GM12878 (cell line): ENCODE data around the gene NFKBIE. TPM values are rescaled to one million over a fixed set of nuclear protein-coding genes. Genes with fewer than 3 reads are reported as not detected.

Experiments
- ATAC-seq: fragments of 200-7000 bp; cut with Tn5 transposase; 3 replicates; pipeline ENCODE4 v1.9.1; 2020; ENCODE audit warnings: mild to moderate bottlenecking, moderate library complexity
- BruUV-seq: library from RNA; stranded (reverse); fragments of 400-500 nt; replicated peaks from 2 replicates; lab custom pipeline; 2021; lab: Mats Ljungman, UMichigan
- CTCF ChIA-PET: fragments of 300-600 bp; sonication (Branson Sonifier 250); formaldehyde crosslinking; extraction: SDS; loops from one replicate; lab custom pipeline; 2021; ENCODE audit warnings: inconsistent platforms; lab: Yijun Ruan, JAX
- POLR2A ChIA-PET: fragments of 350-600 bp; formaldehyde crosslinking; extraction: SDS; loops from one replicate; lab custom pipeline; 2021; ENCODE audit warnings: inconsistent platforms; lab: Charles Lee
- RAD21 ChIA-PET: fragments of 300-600 bp; sonication (Branson Sonifier 250); formaldehyde crosslinking; loops from one replicate; lab custom pipeline; 2023; ENCODE audit warnings: antibody characterized with exemption; ENCODE audit not compliant: unreplicated experiment; lab: Charles Lee
- SMC1A ChIA-PET: fragments of 300-600 bp; sonication (Branson Sonifier 250); formaldehyde crosslinking; loops from one replicate; lab custom pipeline; 2023; ENCODE audit not compliant: unreplicated experiment, uncharacterized antibody; lab: Charles Lee
- DNase-seq: peaks from one replicate; pipeline ENCODE4 v3.0.0-alpha.2; 2011; ENCODE audit warnings: low read depth, low spot score
- FAIRE-seq: peaks from 3 replicates; lab custom pipeline; 2011; peaks lifted over from hg19 to GRCh38; lab: Jason Lieb, UNC
- H2AFZ ChIP-seq: 2 replicates; pipeline ENCODE4 v1.6.0; 2011; ENCODE audit warnings: low read depth, low read length, control low read depth; ENCODE audit not compliant: control insufficient read depth
- H3K27ac ChIP-seq: 2 replicates; pipeline ENCODE4 v1.5.1; 2011; ENCODE audit warnings: control low read depth; ENCODE audit not compliant: control insufficient read depth, insufficient read depth
- H3K27me3 ChIP-seq, 2 experiments: replicated peaks in 1 of 2; 2 replicates each; pipeline versions ENCODE4 v1.6.0 to v1.6.1; 2011; ENCODE audit warnings: low read length in 1 of 2; ENCODE audit not compliant: control insufficient read depth in 2 of 2, insufficient read depth in 2 of 2
- H3K36me3 ChIP-seq, 2 experiments: 2 replicates each; pipeline ENCODE4 v1.5.1; 2011; ENCODE audit warnings: low read length in 1 of 2; ENCODE audit not compliant: control insufficient read depth in 2 of 2, insufficient read depth in 2 of 2
- H3K4me1 ChIP-seq: 2 replicates; pipeline ENCODE4 v1.6.1; 2011; ENCODE audit warnings: mild to moderate bottlenecking, low read length, moderate library complexity, mixed read lengths; ENCODE audit not compliant: control insufficient read depth, insufficient read depth
- H3K4me2 ChIP-seq: 2 replicates; pipeline ENCODE4 v1.6.0; 2011; ENCODE audit warnings: control low read depth; ENCODE audit not compliant: control insufficient read depth, insufficient read depth
- H3K4me3 ChIP-seq: fragments of 200-600 bp; sonication (generic); 2 replicates; pipeline ENCODE4 v1.5.1; 2016
- H3K79me2 ChIP-seq: 2 replicates; pipeline ENCODE4 v1.6.0; 2011; ENCODE audit warnings: low read length; ENCODE audit not compliant: control insufficient read depth, insufficient read depth
- H3K9ac ChIP-seq: 2 replicates; pipeline ENCODE4 v1.8.0; 2011; ENCODE audit warnings: low read length, control low read depth, mixed read lengths; ENCODE audit not compliant: control insufficient read depth, insufficient read depth
- H3K9me3 ChIP-seq: replicated peaks from 3 replicates; pipeline ENCODE4 v1.5.1; 2011; ENCODE audit warnings: mild to moderate bottlenecking, low read length; ENCODE audit not compliant: control insufficient read depth, insufficient read depth
- H4K20me1 ChIP-seq: 2 replicates; pipeline ENCODE4 v1.6.0; 2011; ENCODE audit not compliant: control insufficient read depth, insufficient read depth
- CEBPB ChIP-seq, 2 experiments: fragments of 150-350 bp in 1 of 2; IDR thresholded peaks; 2 replicates each; pipeline ENCODE4 v1.6.1; 2012 to 2014; ENCODE audit warnings: low read depth in 2 of 2, low read length in 2 of 2, borderline replicate concordance in 1 of 2, inconsistent platforms in 1 of 2
- FOXK2 ChIP-seq: fragments of 450-650 bp; IDR thresholded peaks from 2 replicates; pipeline ENCODE4 v1.6.1; 2017; ENCODE audit warnings: mild to moderate bottlenecking, moderate library complexity
- NR2C2 ChIP-seq: IDR thresholded peaks from 2 replicates; pipeline ENCODE4 v1.6.1; 2011; ENCODE audit warnings: borderline replicate concordance, low read depth; ENCODE audit not compliant: control insufficient read depth, insufficient read length
- SUPT20H ChIP-seq: IDR thresholded peaks from 2 replicates; pipeline ENCODE4 v1.6.1; 2011; ENCODE audit warnings: low read depth, mild to moderate bottlenecking, low read length, moderate library complexity, borderline replicate concordance; ENCODE audit not compliant: control insufficient read depth
- WGBS: methylation state at CpG from one replicate; pipeline ENCODE4 v1.1.6; 2016; ENCODE audit warnings: low lambda C conversion rate; ENCODE audit not compliant: insufficient replicate concordance, insufficient coverage; ENCODE audit errors: missing lambda C conversion rate; 5-methylcytosine and 5-hydroxymethylcytosine counted together
- in situ Hi-C: fragments of 300-500 bp; cut with MboI; formaldehyde crosslinking; loops from 9 replicates; pipeline ENCODE4 v1.14.3; 2018; ENCODE audit warnings: mixed read lengths
- intact Hi-C: fragments of 100-400 bp; cut with micrococcal nuclease; formaldehyde crosslinking; loops from one replicate; pipeline ENCODE4 v1.14.2; 2022; ENCODE audit not compliant: unreplicated experiment
- polyA plus RNA-seq, 11 experiments: library from polyadenylated mRNA; depleted of rRNA in 4 of 11; unstranded in 6 of 11; stranded (reverse) in 5 of 11; fragments of >200 nt; fragmentation: Nextera tagmentation in 4 of 11; fragmentation: Illumina TruSeq in 1 of 11; extraction: Ambion mirVana in 4 of 11; extraction: Trizol in 1 of 11; gene quantifications; 1 replicate in 1 of 11; 2 replicates in 10 of 11; pipeline versions ENCODE4 v1.2.1 to v1.2.3, GENCODE V29; 2011 to 2016; ENCODE audit warnings: inconsistent platforms in 2 of 11, missing spikeins in 2 of 11, low read depth in 1 of 11
- total RNA-seq, 4 experiments: library from RNA; depleted of rRNA in 3 of 4; stranded (reverse); fragments of >200 nt in 3 of 4; fragmentation: Illumina TruSeq in 1 of 4; extraction: Trizol in 1 of 4; gene quantifications; 2 replicates each; pipeline versions ENCODE4 v1.2.1 to v1.2.3, GENCODE V29; 2013 to 2021
- TF ChIP-seq, protein P1 (sequence below): fragments of 450-650 bp; conservative IDR thresholded peaks from 2 replicates; pipeline ENCODE4 v1.6.1; 2017; ENCODE audit warnings: mild to moderate bottlenecking, moderate library complexity
- TF ChIP-seq, protein P2 (sequence below): IDR thresholded peaks from 2 replicates; pipeline ENCODE4 v1.6.1; 2012; ENCODE audit warnings: low read depth, low read length, improper control_type of control experiment

Gene NFKBIE
- total and polyA plus RNA-seq, 10 of the 15 experiments (the other 5 are each of a cell fraction or from before 2014, with no cell fraction given): 10.4 to 106 (median 38.8) TPM

DNA sequence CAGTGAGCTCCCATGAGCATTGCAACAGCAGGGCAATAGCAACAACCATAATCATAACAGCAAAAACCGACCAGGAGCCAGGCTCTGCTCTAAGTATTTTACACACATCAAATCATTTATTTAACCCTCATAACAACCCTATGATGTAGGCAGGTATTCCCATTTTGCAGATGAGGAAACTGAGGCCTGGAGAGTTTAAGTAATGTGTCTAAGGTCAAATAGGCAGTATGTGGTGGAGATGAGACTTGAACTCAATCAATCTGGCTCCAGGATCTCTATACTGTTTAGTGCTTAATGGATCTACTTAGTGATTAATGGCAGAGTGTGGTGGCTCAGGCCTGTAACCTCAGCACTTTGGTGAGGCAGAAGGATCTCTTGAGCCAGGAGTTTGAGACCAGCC is 8.3 kb upstream of the NFKBIE start:
- no peaks in the 10 kb centered on the region for H3K9me3 ChIP-seq
- WGBS: 0% methylated on average over 1 of the region's 1 CpG
- H3K36me3 ChIP-seq: no peaks in the 10 kb centered on the region
- ATAC-seq: no peak
- no peak for FAIRE-seq
- H3K9ac ChIP-seq: no peak overlapping the region
- ChIA-PET POLR2A (interaction anchor here (0.6 kb wide), 1 partner anchor 152 kb away, joined by 3 read pairs; no protein-coding TSS in a partner anchor), CTCF (no interaction called here), SMC1A (no interaction called here), RAD21 (no interaction called here)
- H3K4me3 ChIP-seq: no peak overlapping the region
- no peaks in the 10 kb centered on the region for H3K79me2 ChIP-seq
- no peaks in the 10 kb centered on the region for H4K20me1 ChIP-seq
- TF ChIP-seq, protein P1, sequence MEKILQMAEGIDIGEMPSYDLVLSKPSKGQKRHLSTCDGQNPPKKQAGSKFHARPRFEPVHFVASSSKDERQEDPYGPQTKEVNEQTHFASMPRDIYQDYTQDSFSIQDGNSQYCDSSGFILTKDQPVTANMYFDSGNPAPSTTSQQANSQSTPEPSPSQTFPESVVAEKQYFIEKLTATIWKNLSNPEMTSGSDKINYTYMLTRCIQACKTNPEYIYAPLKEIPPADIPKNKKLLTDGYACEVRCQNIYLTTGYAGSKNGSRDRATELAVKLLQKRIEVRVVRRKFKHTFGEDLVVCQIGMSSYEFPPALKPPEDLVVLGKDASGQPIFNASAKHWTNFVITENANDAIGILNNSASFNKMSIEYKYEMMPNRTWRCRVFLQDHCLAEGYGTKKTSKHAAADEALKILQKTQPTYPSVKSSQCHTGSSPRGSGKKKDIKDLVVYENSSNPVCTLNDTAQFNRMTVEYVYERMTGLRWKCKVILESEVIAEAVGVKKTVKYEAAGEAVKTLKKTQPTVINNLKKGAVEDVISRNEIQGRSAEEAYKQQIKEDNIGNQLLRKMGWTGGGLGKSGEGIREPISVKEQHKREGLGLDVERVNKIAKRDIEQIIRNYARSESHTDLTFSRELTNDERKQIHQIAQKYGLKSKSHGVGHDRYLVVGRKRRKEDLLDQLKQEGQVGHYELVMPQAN: no peak
- TF ChIP-seq CEBPB (IDR thresholded peaks at IDR 0.05; ENCODE audit: borderline replicate concordance in 1 of 2, low read depth in 2 of 2, low read length in 2 of 2) (no peak), FOXK2 (no peak), NR2C2 (no peak), SUPT20H (no peak)
- TF ChIP-seq, protein P2, sequence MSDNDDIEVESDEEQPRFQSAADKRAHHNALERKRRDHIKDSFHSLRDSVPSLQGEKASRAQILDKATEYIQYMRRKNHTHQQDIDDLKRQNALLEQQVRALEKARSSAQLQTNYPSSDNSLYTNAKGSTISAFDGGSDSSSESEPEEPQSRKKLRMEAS: no peak
- intact Hi-C loops: no loop called here
- H3K27me3 ChIP-seq: peaks cover 4 to 15% of the 10 kb centered on the region in 2 experiments; a peak in 3 of 4 replicates
- H3K4me1 ChIP-seq: peaks cover 4% of the 10 kb centered on the region; the same call in 1 of the 2 replicates
- in situ Hi-C loops: no loop called here
- no peak overlapping the region for H3K4me2 ChIP-seq
- H2AFZ ChIP-seq: no peak overlapping the region
- H3K27ac ChIP-seq: no peak overlapping the region
- no TSS peak for BruUV-seq
- DNase-seq: no peak
